Activated CD8-positive, alpha-beta memory T cell treated with anti-CD3 and anti-CD28 coated beads, Interleukin-2, amount 50 U/mL, for 24 hours (primary cell): ENCODE data around the gene CREB1.

Source experiments
- DNase-seq: peaks from one replicate; pipeline ENCODE4 v3.0.0-alpha.2; 2020; ENCODE audit errors: extremely low read depth

Gene CREB1

GRCh38 chr2:207543272-207543671 is 13.5 kb downstream of the CREB1 start:
- no peak for DNase-seq

- no peak for DNase-seq
These were observed 17.1 kb downstream of the CREB1 start for GRCh38 chr2:207546822-207547221.

GRCh38 chr2:207549145-207549544 is 19.4 kb downstream of the CREB1 start:
- no peak for DNase-seq

- no peak for DNase-seq
These were observed 28.3 kb downstream of the CREB1 start for GRCh38 chr2:207558079-207558491.

GRCh38 chr2:207561386-207562080 is 31.8 kb downstream of the CREB1 start:
- DNase-seq = no peak

GRCh38 chr2:207565736-207566500 is 36.2 kb downstream of the CREB1 start:
- no peak for DNase-seq

- no peak for DNase-seq
These were observed 37.9 kb downstream of the CREB1 start for GRCh38 chr2:207567671-207568070.

GRCh38 chr2:207571370-207571769 is 41.6 kb downstream of the CREB1 start:
- no peak for DNase-seq

GRCh38 chr2:207584952-207585351 is 55.2 kb downstream of the CREB1 start:
- no peak for DNase-seq

- DNase-seq = no peak
These were observed 57.5 kb downstream of the CREB1 start for GRCh38 chr2:207587305-207587704.

- no peak for DNase-seq
These were observed 59.4 kb downstream of the CREB1 start for GRCh38 chr2:207589143-207589542.

GRCh38 chr2:207593277-207593676 is 63.5 kb downstream of the CREB1 start:
- DNase-seq = no peak

- no peak for DNase-seq
These were observed 64.5 kb downstream of the CREB1 start for GRCh38 chr2:207594264-207594663.

GRCh38 chr2:207594731-207595130 is 65.0 kb downstream of the CREB1 start:
- no peak for DNase-seq

- DNase-seq = no peak
These were observed 69.9 kb downstream of the CREB1 start for GRCh38 chr2:207599636-207600035.

GRCh38 chr2:207600231-207600630 is 70.5 kb downstream of the CREB1 start:
- DNase-seq = no peak

- no peak for DNase-seq
These were observed 72.0 kb downstream of the CREB1 start for GRCh38 chr2:207601774-207602173.

- DNase-seq = no peak
These were observed 73.7 kb downstream of the CREB1 start for GRCh38 chr2:207603486-207603885.

- DNase-seq = no peak
These were observed 76.6 kb downstream of the CREB1 start for GRCh38 chr2:207606399-207606798.

- DNase-seq = no peak
These were observed 77.1 kb downstream of the CREB1 start for GRCh38 chr2:207606829-207607228.

GRCh38 chr2:207612714-207613113 is 83.0 kb downstream of the CREB1 start:
- no peak for DNase-seq

- DNase-seq = no peak
These were observed 85.1 kb downstream of the CREB1 start for GRCh38 chr2:207614824-207615223.

GRCh38 chr2:207616185-207616584 is 86.4 kb downstream of the CREB1 start:
- DNase-seq = no peak
